ENCODE measurements around the gene HIRA.

- no peak for TF ChIP-seq CTCF (IDR thresholded peaks at IDR 0.05)
- TF ChIP-seq SIN3A (IDR thresholded peaks at IDR 0.05; ENCODE audit: borderline replicate concordance, insufficient read depth, low read depth, low read length) = no peak
- no peak for TF ChIP-seq POLR2AphosphoS5 (IDR thresholded peaks at IDR 0.05; ENCODE audit: low read depth, low read length)
- no peak for TF ChIP-seq TCF7L2 (IDR thresholded peaks at IDR 0.05; ENCODE audit: low read depth, low read length)
Measured at GRCh38 chr22:19387038-19387437, 44.5 kb downstream of the HIRA start.
